NCI-H748 (cell line): ENCODE data around the gene STYXL2.

ENCODE experiments used
- DNase-seq: peaks from one replicate; lab custom pipeline; 2025; ENCODE audit not compliant: unreplicated experiment; lab: John Stamatoyannopoulos, UW

The STYXL2 gene

GRCh38 chr1:167105271-167106118 is 11.6 kb downstream of the STYXL2 start:
- DNase-seq = peak; percentile 43

DNA sequence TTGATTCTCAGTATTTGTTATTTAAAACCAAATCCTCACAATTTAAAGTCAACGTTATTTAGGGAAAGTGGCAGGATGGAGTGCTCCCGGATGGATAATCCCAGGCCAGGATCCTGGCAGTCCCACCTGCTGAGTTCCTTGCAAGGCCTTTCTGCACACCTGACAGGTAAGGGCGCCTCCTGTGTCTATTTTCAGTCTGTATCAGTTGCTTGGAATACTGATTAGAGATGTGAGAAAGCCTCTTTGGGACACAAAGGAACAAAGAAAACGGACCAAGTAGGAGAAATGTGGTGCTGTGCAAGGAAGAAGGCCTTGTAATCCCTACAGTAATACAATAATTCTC is 12.2 kb downstream of the STYXL2 start:
- no peak for DNase-seq

GRCh38 chr1:167107456-167107855 is 13.6 kb downstream of the STYXL2 start:
- DNase-seq = no peak

DNA sequence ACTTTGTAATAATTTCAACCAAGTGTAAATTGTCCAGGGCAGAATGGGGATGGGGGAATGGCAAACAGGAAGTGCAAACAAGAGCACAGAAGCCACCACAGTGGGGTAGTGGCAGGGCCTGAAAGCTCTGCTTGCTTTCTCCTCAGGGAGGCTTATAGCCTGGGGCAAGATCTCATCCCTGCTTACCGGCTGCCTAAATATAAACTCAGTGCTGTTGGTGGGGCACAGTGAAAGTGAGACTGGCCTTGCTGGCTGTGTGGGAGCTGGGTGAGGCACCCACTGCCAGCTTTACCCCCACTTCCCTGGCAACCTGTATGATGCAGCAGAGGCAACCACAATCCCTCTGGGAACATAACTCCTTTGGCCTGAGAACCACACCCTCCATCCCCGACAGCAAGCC is 15.2 kb downstream of the STYXL2 start:
- peak; percentile 56 for DNase-seq

DNA sequence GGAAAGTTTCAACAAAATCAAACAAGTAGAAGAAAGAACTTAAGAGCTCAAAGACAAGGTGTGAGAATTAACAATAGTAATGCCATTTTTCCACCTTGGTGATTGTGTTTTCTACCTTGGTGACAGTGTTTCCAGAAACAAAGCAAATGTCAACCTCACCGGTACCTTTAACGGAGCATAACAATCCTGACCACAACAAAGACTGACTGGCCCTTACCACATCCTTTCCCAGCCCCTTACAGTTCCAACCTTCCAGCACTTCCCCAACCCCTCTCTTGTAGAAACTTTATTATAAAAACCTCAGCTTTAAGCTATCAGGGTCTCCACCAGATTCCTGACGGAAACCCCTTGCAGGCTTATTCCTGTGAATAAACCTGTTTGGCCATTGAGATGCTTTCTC is 16.7 kb downstream of the STYXL2 start:
- DNase-seq = no peak

DNA sequence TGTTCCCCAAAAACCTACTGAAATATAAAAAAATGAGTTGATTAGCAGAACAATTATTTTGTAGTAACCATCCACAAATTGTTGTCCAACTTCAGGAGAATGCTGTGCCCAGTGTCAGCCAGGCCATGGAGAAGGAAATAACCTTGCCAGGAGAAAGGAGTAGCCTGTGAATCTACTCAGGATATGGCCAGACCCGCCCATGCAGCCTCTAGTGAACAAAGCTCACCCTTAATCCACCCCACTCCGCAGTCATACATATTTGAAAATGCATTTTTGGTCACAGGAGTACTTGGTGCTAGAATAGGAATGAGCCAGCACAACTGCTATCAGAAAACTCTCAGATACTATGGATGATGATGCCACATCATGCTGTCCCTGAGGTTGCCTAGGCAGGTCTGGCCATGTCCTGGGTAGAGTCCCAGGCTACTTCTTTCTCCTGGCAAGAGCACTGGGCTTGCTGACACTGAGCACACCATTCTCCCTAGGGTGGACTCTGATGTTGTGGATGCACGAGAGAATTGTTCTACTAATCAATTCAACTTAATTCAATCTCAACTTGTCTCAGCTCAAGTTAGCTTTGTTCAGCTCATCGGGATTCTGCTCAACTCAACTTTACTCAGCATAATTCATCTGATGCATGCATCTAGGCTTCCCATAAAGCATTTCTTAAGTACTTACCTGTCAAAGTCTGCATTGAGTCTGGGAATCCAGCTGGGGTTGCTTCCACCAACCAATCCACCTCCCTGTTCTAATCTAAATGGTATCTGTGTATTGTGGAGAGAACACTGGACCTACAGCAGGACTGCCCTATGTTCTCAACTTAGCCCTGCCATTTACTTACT is 18.2 kb downstream of the STYXL2 start:
- DNase-seq = no peak

- DNase-seq = no peak
Measured at GRCh38 chr1:167114725-167115124, 20.9 kb downstream of the STYXL2 start.

DNA sequence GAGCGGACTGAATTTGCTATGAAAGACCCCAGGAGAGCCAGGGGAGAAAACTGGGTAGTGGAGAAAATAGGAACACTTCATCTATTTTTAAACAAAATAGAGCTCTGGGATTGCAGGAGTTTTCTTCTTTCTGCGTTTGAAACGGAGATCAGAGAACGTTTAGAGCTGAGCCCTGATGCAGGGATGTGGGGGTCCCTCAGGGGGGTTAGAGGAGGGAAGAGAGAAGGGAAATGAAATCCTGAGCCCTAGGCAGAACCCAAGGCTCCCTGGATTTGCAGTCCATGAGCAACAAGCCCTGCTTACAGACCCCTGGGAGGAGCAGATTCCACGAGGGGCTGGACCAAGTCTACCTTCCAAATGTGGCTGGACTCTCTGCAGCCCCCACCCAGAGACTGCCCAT is 21.8 kb downstream of the STYXL2 start:
- DNase-seq = no peak

DNA sequence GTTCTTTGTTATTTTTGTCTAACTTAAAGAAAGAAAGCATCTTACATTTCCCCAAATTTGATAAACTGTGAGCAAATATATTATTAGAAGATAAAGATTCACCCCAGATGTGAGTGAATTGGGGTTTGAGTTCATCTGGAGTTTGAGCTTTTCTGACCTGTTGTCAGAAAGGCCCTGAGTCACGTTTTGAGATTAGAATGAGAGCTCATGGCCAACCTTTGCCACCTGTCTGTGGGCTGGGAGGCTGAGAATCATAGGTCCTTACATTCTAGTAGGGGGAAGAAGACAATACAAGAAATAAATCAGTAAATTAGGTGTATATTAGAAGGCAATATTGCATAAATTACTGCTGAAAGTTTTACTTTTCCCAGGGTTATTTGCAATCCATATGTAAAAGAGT is 22.3 kb downstream of the STYXL2 start:
- DNase-seq = no peak

- DNase-seq = no peak
Measured at GRCh38 chr1:167117225-167117624, 23.4 kb downstream of the STYXL2 start.

DNA sequence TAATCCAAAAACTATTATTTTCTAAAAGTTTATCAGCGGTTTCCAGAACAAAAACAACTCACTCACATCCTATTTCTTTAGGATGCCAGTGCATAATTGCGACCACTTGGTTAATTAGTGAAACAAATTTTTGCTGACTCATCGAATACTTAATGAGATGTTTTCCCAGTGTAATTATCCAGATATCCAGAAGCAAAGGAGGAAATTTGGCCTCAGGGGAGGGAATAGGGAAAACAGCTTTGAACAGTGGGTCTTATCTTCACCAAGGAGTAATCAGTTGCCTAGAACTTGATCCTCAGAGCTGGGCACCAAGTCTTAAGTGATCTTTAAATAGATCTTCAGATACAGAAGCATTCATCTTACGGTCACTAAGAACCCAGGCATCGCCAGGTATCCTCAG is 24.3 kb downstream of the STYXL2 start:
- DNase-seq = no peak

DNA sequence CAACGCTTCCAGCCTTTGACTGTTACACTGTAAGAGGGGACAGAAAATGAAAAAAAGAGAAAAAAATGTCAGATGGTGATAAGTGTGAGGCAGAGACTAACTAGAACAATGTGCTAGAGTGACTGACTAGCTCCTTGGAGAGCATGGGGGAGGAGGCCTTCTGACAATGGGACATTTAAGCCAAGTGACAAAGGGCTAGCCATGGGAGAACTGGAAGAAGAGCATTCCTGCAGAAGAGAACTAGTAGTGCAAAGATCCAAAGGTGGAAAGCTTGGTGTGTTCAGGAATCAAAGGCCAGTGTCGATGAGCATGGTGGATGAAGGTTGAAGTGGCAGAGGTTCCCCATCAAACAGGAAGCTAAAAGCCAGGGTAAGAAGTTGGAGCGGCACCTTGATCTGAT is 25.8 kb downstream of the STYXL2 start:
- no peak for DNase-seq

GRCh38 chr1:167120899-167121298 is 27.0 kb downstream of the STYXL2 start:
- no peak for DNase-seq

DNA sequence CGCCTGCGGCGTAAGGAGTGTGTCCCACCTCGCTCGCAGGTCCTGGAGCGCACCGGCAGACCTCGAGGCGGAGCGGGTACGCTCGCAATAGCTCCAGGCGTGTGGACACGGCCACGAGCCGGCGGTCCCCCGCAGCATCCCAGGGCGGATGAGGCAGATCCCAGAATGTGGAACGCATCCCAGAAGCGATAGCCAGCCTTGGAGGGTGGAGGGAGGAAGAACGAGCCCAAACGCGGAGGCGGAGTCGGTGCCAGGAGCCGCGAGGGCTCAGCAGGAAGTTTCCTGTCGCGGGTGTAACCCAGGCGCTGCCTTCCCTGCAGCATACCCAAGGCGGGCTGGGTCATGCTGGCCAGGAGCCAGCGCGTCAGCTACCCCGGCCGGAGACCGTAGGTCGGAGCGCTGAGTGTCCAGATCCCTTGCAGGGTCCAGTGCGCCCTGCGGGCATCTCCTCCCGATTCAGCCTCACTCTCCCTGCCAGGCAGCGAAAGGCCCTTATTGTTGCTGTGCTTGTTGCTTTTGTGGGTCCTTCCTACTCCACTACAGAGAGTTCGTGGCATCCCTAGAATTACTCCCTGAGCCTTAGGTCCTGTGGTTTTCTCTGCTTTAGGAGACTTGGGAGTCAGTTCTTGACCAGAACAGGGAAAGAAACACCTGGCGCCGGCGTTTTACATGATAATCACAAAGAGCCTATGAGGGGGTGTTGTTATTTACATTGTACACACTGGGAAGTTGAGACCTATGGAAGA is 27.7 kb downstream of the STYXL2 start:
- DNase-seq = peak; percentile 83

GRCh38 chr1:167122121-167122480 is 28.2 kb downstream of the STYXL2 start:
- no peak for DNase-seq

- no peak for DNase-seq
Measured at GRCh38 chr1:167122568-167122967, 28.7 kb downstream of the STYXL2 start.

DNA sequence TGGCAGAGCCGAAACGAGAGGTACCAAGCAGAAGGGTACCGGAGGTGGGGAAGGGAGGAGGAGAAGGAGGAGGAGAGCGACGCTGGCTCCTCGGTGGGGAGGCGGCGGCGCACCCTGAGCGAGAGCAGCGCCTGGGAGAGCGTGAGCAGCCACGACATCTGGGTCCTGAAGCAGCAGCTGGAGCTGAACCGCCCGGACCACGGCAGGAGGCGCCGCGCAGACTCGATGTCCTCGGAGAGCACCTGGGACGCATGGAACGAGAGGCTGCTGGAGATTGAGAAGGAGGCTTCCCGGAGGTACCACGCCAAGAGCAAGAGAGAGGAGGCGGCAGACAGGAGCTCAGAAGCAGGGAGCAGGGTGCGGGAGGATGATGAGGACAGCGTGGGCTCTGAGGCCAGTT is 32.4 kb downstream of the STYXL2 start:
- DNase-seq = no peak

DNA sequence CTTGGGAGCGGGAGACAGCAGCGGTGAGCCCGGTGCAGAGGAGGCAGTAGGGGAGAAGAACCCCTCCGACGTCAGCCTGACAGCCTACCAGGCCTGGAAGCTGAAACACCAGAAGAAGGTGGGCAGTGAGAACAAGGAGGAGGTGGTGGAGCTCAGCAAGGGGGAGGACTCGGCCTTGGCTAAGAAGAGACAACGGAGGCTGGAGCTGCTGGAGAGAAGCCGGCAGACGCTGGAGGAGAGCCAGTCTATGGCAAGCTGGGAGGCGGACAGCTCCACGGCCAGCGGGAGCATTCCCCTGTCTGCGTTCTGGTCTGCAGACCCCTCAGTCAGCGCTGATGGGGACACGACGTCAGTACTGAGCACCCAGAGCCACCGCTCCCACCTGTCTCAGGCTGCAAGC is 32.9 kb downstream of the STYXL2 start:
- no peak for DNase-seq

- no peak for DNase-seq
Measured at GRCh38 chr1:167127236-167127635, 33.4 kb downstream of the STYXL2 start.

DNA sequence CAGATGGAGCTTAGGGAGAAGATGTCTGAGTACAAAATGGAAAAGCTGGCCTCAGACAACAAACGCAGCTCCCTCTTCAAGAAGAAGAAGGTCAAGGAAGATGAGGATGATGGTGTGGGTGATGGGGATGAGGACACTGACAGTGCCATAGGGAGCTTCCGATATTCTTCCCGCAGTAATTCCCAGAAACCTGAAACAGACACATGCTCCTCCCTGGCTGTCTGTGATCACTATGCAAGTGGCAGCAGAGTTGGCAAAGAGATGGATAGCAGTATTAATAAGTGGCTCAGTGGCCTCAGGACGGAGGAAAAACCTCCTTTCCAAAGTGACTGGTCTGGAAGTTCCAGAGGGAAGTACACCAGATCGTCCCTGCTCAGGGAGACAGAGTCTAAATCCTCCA is 33.8 kb downstream of the STYXL2 start:
- DNase-seq = no peak

GRCh38 chr1:167128261-167129227 is 34.7 kb downstream of the STYXL2 start:
- no peak for DNase-seq
